HepG2 (cell line): Measurements from ENCODE around the gene SHLD1. TPM values are rescaled to one million over a fixed set of nuclear protein-coding genes. Genes with fewer than 3 reads are reported as not detected.

ENCODE experiments used
- ATAC-seq: fragments of 200-7000 bp; cut with Tn5 transposase; 3 replicates; pipeline ENCODE4 v1.9.1; 2020; ENCODE audit warnings: mild to moderate bottlenecking, moderate library complexity
- BruUV-seq: library from RNA; stranded (reverse); fragments of 400-500 nt; replicated peaks from 2 replicates; lab custom pipeline; 2021; lab: Mats Ljungman, UMichigan
- CTCF ChIA-PET: fragments of 300-600 bp; formaldehyde crosslinking; extraction: SDS; loops from one replicate; lab custom pipeline; 2021; ENCODE audit warnings: low total read pairs, inconsistent platforms, low intra/inter-chr PET ratio; lab: Yijun Ruan, JAX
- POLR2A ChIA-PET: fragments of 350-600 bp; sonication (Branson Sonifier 250); formaldehyde crosslinking; loops from one replicate; lab custom pipeline; 2020; ENCODE audit warnings: antibody characterized with exemption, inconsistent platforms; lab: Yijun Ruan, JAX
- DNase-seq: peaks from one replicate; pipeline ENCODE4 v3.0.0-alpha.2; 2015; ENCODE audit warnings: low spot score
- FAIRE-seq: peaks from 3 replicates; lab custom pipeline; 2011; peaks lifted over from hg19 to GRCh38; lab: Jason Lieb, UNC
- H2AFZ ChIP-seq: one replicate; pipeline ENCODE4 v1.6.1; 2011; ENCODE audit warnings: low read length, inconsistent platforms
- H3K27ac ChIP-seq: fragments of 300-600 bp; 3 replicates; pipeline ENCODE4 v1.8.0; 2011; ENCODE audit warnings: mixed run types, mild to moderate bottlenecking, mixed read lengths, low read length, inconsistent platforms; ENCODE audit not compliant: insufficient read depth; ENCODE audit errors: extremely low read length
- H3K27me3 ChIP-seq, 2 experiments: fragments of 200-600 bp in 1 of 2; 2 replicates in 1 of 2; 3 replicates in 1 of 2; pipeline versions ENCODE4 v1.6.0 to v1.8.0; 2011; ENCODE audit warnings: low read length in 2 of 2, mild to moderate bottlenecking in 2 of 2, moderate library complexity in 2 of 2, inconsistent platforms in 1 of 2; ENCODE audit not compliant: insufficient read depth in 2 of 2, control insufficient read depth in 1 of 2
- H3K36me3 ChIP-seq, 2 experiments: fragments of 200-600 bp in 1 of 2; replicated peaks in 1 of 2; 2 replicates in 1 of 2; 3 replicates in 1 of 2; pipeline versions ENCODE4 v1.5.1 to v1.8.0; 2011; ENCODE audit warnings: low read length in 2 of 2, inconsistent platforms in 1 of 2; ENCODE audit not compliant: insufficient read depth in 2 of 2, control insufficient read depth in 1 of 2
- H3K4me1 ChIP-seq: 2 replicates; pipeline ENCODE4 v1.5.1; 2012; ENCODE audit warnings: low read length, inconsistent platforms; ENCODE audit not compliant: insufficient read depth
- H3K4me2 ChIP-seq: 2 replicates; pipeline ENCODE4 v1.6.0; 2011; ENCODE audit warnings: low read depth, low read length, inconsistent platforms
- H3K4me3 ChIP-seq, 3 experiments: fragments of 200-600 bp in 1 of 3; sonication (generic), shearing (Covaris generic) in 1 of 3; replicated peaks in 1 of 3; 2 replicates each; pipeline ENCODE4 v1.5.1; 2011 to 2016; ENCODE audit warnings: low read length in 3 of 3, inconsistent platforms in 2 of 3, low read depth in 2 of 3, mild to moderate bottlenecking in 2 of 3, control low read depth in 1 of 3, mixed read lengths in 1 of 3; ENCODE audit not compliant: insufficient read depth in 1 of 3
- H3K79me2 ChIP-seq: one replicate; pipeline ENCODE4 v1.6.1; 2011; ENCODE audit warnings: low read length, inconsistent platforms; ENCODE audit not compliant: insufficient read depth
- H3K9ac ChIP-seq: 2 replicates; pipeline ENCODE4 v1.6.0; 2011; ENCODE audit warnings: mild to moderate bottlenecking, low read depth, low read length, inconsistent platforms; ENCODE audit not compliant: insufficient read depth
- H3K9me3 ChIP-seq: 2 replicates; pipeline ENCODE4 v1.5.1; 2012; ENCODE audit warnings: mild to moderate bottlenecking, low read length
- H4K20me1 ChIP-seq: 2 replicates; pipeline ENCODE4 v1.6.0; 2011; ENCODE audit warnings: inconsistent platforms, mild to moderate bottlenecking, low read length, moderate library complexity; ENCODE audit not compliant: insufficient read depth
- CCDC6 ChIP-seq: sonication (generic); formaldehyde crosslinking; IDR thresholded peaks from 2 replicates; pipeline ENCODE4 v1.8.1; 2022; ENCODE audit warnings: mild to moderate bottlenecking, missing genetic modification reagents, moderate library complexity
- EHMT2 ChIP-seq: fragments of 200-600 bp; sonication (generic); IDR thresholded peaks from 2 replicates; pipeline ENCODE4 v1.7.0; 2017; ENCODE audit warnings: antibody characterized with exemption, low read depth, low read length, borderline replicate concordance
- GATAD2A ChIP-seq: IDR thresholded peaks from 2 replicates; pipeline ENCODE4 v1.6.1; 2016
- ZNF350 ChIP-seq: sonication (generic); formaldehyde crosslinking; IDR thresholded peaks from 2 replicates; pipeline ENCODE4 v1.4.0; 2020; ENCODE audit warnings: mild to moderate bottlenecking, low read depth, missing genetic modification reagents, borderline replicate concordance
- WGBS: methylation state at CpG from one replicate; pipeline ENCODE4 v1.1.6; 2017; ENCODE audit warnings: low lambda C conversion rate; 5-methylcytosine and 5-hydroxymethylcytosine counted together
- in situ Hi-C: cut with HindIII; loops from 2 replicates; pipeline ENCODE4 v1.10.0; 2017; ENCODE audit warnings: low pct_unique_long_range_greater_than_20kb; ENCODE audit not compliant: extremely low pct_ligation_motif_present
- intact Hi-C: fragments of 100-400 bp; cut with micrococcal nuclease; formaldehyde crosslinking; loops from one replicate; pipeline ENCODE4 v1.10.0; 2022; ENCODE audit not compliant: unreplicated experiment
- polyA plus RNA-seq, 8 experiments: library from polyadenylated mRNA; depleted of rRNA in 3 of 8; stranded (reverse) in 7 of 8; unstranded in 1 of 8; fragments of >200 nt; fragmentation: Illumina TruSeq in 4 of 8; extraction: Trizol in 4 of 8; gene quantifications; 2 replicates each; pipeline versions ENCODE4 v1.2.1 to v1.2.3, GENCODE V29; 2011 to 2016; ENCODE audit warnings: low read depth in 4 of 8, missing spikeins in 1 of 8, mixed read lengths in 1 of 8; ENCODE audit not compliant: insufficient read depth in 1 of 8
- total RNA-seq, 5 experiments: library from RNA; depleted of rRNA; stranded (reverse); fragments of >200 nt; fragmentation: Illumina TruSeq; extraction: Trizol; gene quantifications; 2 replicates each; pipeline ENCODE4 v1.2.3, GENCODE V29; 2016; ENCODE audit warnings: low read depth in 1 of 5
- TF ChIP-seq, protein P1 (sequence below): sonication (generic); formaldehyde crosslinking; IDR thresholded peaks from 2 replicates; pipeline ENCODE4 v1.5.1; 2020; ENCODE audit warnings: mild to moderate bottlenecking, missing genetic modification reagents, borderline replicate concordance
- TF ChIP-seq, protein P2 (sequence below): sonication (generic); formaldehyde crosslinking; IDR thresholded peaks from 2 replicates; pipeline ENCODE4 v1.5.0; 2020; ENCODE audit warnings: missing genetic modification reagents
- TF ChIP-seq, protein P3 (sequence below), 2 experiments: sonication (generic) in 1 of 2; formaldehyde crosslinking in 1 of 2; IDR thresholded peaks; 2 replicates each; pipeline versions ENCODE4 v1.4.0 to v1.6.1; 2018 to 2020; ENCODE audit warnings: missing genetic modification reagents in 2 of 2, borderline replicate concordance in 1 of 2, low read depth in 1 of 2, mild to moderate bottlenecking in 1 of 2, missing biosample characterization in 1 of 2
- TF ChIP-seq, protein P4 (sequence below): sonication (generic); formaldehyde crosslinking; IDR thresholded peaks from 2 replicates; pipeline ENCODE4 v1.4.0; 2020; ENCODE audit warnings: missing genetic modification reagents
- TF ChIP-seq, protein P5 (sequence below): sonication (generic); formaldehyde crosslinking; IDR thresholded peaks from 2 replicates; pipeline ENCODE4 v1.4.0; 2020; ENCODE audit warnings: missing genetic modification reagents, mild to moderate bottlenecking, borderline replicate concordance

SHLD1 gene
- total and polyA plus RNA-seq, 2 of the 13 experiments (the other 11 are each of a cell fraction or from before 2014, with no cell fraction given): 8.9 to 10.0 TPM

DNA sequence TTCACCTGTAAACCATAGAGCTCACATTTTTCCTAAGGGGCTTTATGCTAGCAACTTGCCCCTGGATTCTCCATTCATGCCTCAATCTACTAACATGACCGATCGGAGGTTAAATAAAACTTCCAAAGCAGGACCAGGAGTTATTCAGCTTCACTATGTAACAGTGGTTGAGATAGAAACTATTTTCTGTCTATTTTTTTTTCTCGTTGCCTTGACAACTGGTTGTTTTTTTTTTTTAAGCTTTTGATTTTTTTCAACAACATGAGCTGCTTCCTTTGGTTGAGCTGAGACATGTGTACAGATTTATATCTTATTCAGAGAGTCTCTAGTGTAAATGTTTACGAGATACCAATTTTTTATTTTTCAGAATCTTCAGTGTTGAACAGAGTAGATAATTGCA is 85.7 kb downstream of the SHLD1 start:
- H3K27me3 ChIP-seq: no peaks in the 10 kb centered on the region
- POLR2A ChIA-PET: interaction anchor here (1.0 to 2.6 kb wide), 5 partner anchors 12 to 106 kb away, joined by 3 to 14 read pairs (median 3); no protein-coding TSS in a partner anchor
- no peak for DNase-seq
- no peaks in the 10 kb centered on the region for H4K20me1 ChIP-seq
- no TSS peak for BruUV-seq
- FAIRE-seq: no peak
- H3K4me3 ChIP-seq: no peak overlapping the region
- CTCF ChIA-PET: no interaction called here
- ATAC-seq: no peak
- H3K9ac ChIP-seq: no peak overlapping the region; the same call in 1 of the 2 replicates
- 96% methylated on average over 4 of the region's 4 CpGs for WGBS
- H3K36me3 ChIP-seq: no peaks in the 10 kb centered on the region
- in situ Hi-C loops (no loop called here), intact Hi-C loops (no loop called here)
- H3K79me2 ChIP-seq: no peaks in the 10 kb centered on the region
- H2AFZ ChIP-seq: no peak overlapping the region
- peak overlapping the region; percentile 28 for H3K27ac ChIP-seq
- H3K4me1 ChIP-seq: peaks cover 55% of the 10 kb centered on the region
- H3K9me3 ChIP-seq: peaks cover 4% of the 10 kb centered on the region; the same call in 1 of the 2 replicates
- H3K4me2 ChIP-seq: no peak overlapping the region
- TF ChIP-seq, protein P1, sequence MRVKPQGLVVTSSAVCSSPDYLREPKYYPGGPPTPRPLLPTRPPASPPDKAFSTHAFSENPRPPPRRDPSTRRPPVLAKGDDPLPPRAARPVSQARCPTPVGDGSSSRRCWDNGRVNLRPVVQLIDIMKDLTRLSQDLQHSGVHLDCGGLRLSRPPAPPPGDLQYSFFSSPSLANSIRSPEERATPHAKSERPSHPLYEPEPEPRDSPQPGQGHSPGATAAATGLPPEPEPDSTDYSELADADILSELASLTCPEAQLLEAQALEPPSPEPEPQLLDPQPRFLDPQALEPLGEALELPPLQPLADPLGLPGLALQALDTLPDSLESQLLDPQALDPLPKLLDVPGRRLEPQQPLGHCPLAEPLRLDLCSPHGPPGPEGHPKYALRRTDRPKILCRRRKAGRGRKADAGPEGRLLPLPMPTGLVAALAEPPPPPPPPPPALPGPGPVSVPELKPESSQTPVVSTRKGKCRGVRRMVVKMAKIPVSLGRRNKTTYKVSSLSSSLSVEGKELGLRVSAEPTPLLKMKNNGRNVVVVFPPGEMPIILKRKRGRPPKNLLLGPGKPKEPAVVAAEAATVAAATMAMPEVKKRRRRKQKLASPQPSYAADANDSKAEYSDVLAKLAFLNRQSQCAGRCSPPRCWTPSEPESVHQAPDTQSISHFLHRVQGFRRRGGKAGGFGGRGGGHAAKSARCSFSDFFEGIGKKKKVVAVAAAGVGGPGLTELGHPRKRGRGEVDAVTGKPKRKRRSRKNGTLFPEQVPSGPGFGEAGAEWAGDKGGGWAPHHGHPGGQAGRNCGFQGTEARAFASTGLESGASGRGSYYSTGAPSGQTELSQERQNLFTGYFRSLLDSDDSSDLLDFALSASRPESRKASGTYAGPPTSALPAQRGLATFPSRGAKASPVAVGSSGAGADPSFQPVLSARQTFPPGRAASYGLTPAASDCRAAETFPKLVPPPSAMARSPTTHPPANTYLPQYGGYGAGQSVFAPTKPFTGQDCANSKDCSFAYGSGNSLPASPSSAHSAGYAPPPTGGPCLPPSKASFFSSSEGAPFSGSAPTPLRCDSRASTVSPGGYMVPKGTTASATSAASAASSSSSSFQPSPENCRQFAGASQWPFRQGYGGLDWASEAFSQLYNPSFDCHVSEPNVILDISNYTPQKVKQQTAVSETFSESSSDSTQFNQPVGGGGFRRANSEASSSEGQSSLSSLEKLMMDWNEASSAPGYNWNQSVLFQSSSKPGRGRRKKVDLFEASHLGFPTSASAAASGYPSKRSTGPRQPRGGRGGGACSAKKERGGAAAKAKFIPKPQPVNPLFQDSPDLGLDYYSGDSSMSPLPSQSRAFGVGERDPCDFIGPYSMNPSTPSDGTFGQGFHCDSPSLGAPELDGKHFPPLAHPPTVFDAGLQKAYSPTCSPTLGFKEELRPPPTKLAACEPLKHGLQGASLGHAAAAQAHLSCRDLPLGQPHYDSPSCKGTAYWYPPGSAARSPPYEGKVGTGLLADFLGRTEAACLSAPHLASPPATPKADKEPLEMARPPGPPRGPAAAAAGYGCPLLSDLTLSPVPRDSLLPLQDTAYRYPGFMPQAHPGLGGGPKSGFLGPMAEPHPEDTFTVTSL (CRISPR knock-in tag): no peak
- no peak for TF ChIP-seq ZNF350 (CRISPR knock-in tag)
- TF ChIP-seq, protein P2, sequence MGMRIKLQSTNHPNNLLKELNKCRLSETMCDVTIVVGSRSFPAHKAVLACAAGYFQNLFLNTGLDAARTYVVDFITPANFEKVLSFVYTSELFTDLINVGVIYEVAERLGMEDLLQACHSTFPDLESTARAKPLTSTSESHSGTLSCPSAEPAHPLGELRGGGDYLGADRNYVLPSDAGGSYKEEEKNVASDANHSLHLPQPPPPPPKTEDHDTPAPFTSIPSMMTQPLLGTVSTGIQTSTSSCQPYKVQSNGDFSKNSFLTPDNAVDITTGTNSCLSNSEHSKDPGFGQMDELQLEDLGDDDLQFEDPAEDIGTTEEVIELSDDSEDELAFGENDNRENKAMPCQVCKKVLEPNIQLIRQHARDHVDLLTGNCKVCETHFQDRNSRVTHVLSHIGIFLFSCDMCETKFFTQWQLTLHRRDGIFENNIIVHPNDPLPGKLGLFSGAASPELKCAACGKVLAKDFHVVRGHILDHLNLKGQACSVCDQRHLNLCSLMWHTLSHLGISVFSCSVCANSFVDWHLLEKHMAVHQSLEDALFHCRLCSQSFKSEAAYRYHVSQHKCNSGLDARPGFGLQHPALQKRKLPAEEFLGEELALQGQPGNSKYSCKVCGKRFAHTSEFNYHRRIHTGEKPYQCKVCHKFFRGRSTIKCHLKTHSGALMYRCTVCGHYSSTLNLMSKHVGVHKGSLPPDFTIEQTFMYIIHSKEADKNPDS (CRISPR knock-in tag): no peak
- no peak for TF ChIP-seq GATAD2A (CRISPR knock-in tag)
- TF ChIP-seq, protein P3, sequence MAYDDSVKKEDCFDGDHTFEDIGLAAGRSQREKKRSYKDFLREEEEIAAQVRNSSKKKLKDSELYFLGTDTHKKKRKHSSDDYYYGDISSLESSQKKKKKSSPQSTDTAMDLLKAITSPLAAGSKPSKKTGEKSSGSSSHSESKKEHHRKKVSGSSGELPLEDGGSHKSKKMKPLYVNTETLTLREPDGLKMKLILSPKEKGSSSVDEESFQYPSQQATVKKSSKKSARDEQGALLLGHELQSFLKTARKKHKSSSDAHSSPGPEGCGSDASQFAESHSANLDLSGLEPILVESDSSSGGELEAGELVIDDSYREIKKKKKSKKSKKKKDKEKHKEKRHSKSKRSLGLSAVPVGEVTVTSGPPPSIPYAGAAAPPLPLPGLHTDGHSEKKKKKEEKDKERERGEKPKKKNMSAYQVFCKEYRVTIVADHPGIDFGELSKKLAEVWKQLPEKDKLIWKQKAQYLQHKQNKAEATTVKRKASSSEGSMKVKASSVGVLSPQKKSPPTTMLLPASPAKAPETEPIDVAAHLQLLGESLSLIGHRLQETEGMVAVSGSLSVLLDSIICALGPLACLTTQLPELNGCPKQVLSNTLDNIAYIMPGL (CRISPR knock-in tag; IDR thresholded peaks at IDR 0.05; ENCODE audit: borderline replicate concordance in 1 of 2, low read depth in 1 of 2): 0 out of 4 replicates have a peak, but pooled peaks of 1 of the 2 experiments have one; percentile 11
- no peak for TF ChIP-seq CCDC6 (CRISPR knock-in tag)
- TF ChIP-seq, protein P4, sequence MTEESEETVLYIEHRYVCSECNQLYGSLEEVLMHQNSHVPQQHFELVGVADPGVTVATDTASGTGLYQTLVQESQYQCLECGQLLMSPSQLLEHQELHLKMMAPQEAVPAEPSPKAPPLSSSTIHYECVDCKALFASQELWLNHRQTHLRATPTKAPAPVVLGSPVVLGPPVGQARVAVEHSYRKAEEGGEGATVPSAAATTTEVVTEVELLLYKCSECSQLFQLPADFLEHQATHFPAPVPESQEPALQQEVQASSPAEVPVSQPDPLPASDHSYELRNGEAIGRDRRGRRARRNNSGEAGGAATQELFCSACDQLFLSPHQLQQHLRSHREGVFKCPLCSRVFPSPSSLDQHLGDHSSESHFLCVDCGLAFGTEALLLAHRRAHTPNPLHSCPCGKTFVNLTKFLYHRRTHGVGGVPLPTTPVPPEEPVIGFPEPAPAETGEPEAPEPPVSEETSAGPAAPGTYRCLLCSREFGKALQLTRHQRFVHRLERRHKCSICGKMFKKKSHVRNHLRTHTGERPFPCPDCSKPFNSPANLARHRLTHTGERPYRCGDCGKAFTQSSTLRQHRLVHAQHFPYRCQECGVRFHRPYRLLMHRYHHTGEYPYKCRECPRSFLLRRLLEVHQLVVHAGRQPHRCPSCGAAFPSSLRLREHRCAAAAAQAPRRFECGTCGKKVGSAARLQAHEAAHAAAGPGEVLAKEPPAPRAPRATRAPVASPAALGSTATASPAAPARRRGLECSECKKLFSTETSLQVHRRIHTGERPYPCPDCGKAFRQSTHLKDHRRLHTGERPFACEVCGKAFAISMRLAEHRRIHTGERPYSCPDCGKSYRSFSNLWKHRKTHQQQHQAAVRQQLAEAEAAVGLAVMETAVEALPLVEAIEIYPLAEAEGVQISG (CRISPR knock-in tag): no peak
- TF ChIP-seq EHMT2: 0 out of 2 replicates have a peak, but pooled peaks have one; percentile 6
- TF ChIP-seq, protein P5, sequence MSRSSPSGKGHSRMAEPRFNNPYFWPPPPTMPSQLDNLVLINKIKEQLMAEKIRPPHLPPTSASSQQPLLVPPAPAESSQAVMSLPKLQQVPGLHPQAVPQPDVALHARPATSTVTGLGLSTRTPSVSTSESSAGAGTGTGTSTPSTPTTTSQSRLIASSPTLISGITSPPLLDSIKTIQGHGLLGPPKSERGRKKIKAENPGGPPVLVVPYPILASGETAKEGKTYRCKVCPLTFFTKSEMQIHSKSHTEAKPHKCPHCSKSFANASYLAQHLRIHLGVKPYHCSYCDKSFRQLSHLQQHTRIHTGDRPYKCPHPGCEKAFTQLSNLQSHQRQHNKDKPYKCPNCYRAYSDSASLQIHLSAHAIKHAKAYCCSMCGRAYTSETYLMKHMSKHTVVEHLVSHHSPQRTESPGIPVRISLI (CRISPR knock-in tag): no peak
